Retina (tissue), 1 donor: ENCODE data around the gene P2RX5.

Source experiments
- DNase-seq: peaks from one replicate; pipeline ENCODE4 v3.0.0-alpha.2; 2016

The P2RX5 gene

GRCh38 chr17:3656755-3657587 is 39.0 kb downstream of the P2RX5 start:
- DNase-seq = no peak

GRCh38 chr17:3656353-3656752 is 39.6 kb downstream of the P2RX5 start:
- no peak for DNase-seq

- DNase-seq = no peak
These were observed 40.2 kb downstream of the P2RX5 start for GRCh38 chr17:3655766-3656165.

- peak; percentile 56 for DNase-seq
These were observed 48.0 kb downstream of the P2RX5 start for GRCh38 chr17:3647769-3648555.

- no peak for DNase-seq
These were observed 48.7 kb downstream of the P2RX5 start for GRCh38 chr17:3647251-3647650.

- no peak for DNase-seq
These were observed 50.6 kb downstream of the P2RX5 start for GRCh38 chr17:3645310-3645709.

- no peak for DNase-seq
These were observed 52.0 kb downstream of the P2RX5 start for GRCh38 chr17:3643889-3644349.

GRCh38 chr17:3641717-3642486 is 54.1 kb downstream of the P2RX5 start:
- DNase-seq = no peak

- DNase-seq = no peak
These were observed 54.9 kb downstream of the P2RX5 start for GRCh38 chr17:3641014-3641413.

- no peak for DNase-seq
These were observed 55.9 kb downstream of the P2RX5 start for GRCh38 chr17:3639981-3640596.

GRCh38 chr17:3636908-3637373 is 59.0 kb downstream of the P2RX5 start:
- no peak for DNase-seq

GRCh38 chr17:3636154-3636907 is 59.6 kb downstream of the P2RX5 start, which contains the start of the genes CTNS and SHPK:
CTNS (plus strand) TSS chr17:3636760; CDS start chr17:3640207, 3,447 bp downstream.
SHPK (minus strand) TSS chr17:3636250; CDS start chr17:3636219, 31 bp downstream.
- peak; percentile 100 for DNase-seq

GRCh38 chr17:3635474-3636153 is 60.3 kb downstream of the P2RX5 start:
- no peak for DNase-seq

GRCh38 chr17:3632287-3632686 is 63.7 kb downstream of the P2RX5 start:
- DNase-seq = no peak

- DNase-seq = no peak
These were observed 65.2 kb downstream of the P2RX5 start for GRCh38 chr17:3630781-3631180.

GRCh38 chr17:3627769-3628167 is 68.2 kb downstream of the P2RX5 start:
- no peak for DNase-seq

GRCh38 chr17:3626831-3627768 is 68.9 kb downstream of the P2RX5 start:
- peak; percentile 61 for DNase-seq
